K562 (cell line): ENCODE data around the gene KRT33A. TPM values are rescaled to one million over a fixed set of nuclear protein-coding genes. Genes with fewer than 3 reads are reported as not detected.

Experiments used
- ATAC-seq: fragments of 200-7000 bp; cut with Tn5 transposase; 3 replicates; pipeline ENCODE4 v1.9.1; 2020; ENCODE audit warnings: moderate library complexity
- BruUV-seq: library from RNA; stranded (reverse); fragments of 400-500 nt; replicated peaks from 2 replicates; lab custom pipeline; 2021; lab: Mats Ljungman, UMichigan
- CTCF ChIA-PET: fragments of 300-600 bp; formaldehyde crosslinking; extraction: SDS; loops from one replicate; lab custom pipeline; 2021; ENCODE audit warnings: low intra/inter-chr PET ratio; lab: Yijun Ruan, JAX
- POLR2A ChIA-PET: fragments of 300-600, 350-650 bp; sonication (Branson Sonifier 250); formaldehyde crosslinking; extraction: SDS; loops from one replicate; lab custom pipeline; 2021; ENCODE audit warnings: antibody characterized with exemption, inconsistent platforms; lab: Yijun Ruan, JAX
- DNase-seq, 4 experiments: peaks; one replicate each; pipeline versions ENCODE4 v3.0.0 to v3.0.0-alpha.2; 2011 to 2018; ENCODE audit warnings: low spot score in 3 of 4, mixed read lengths in 3 of 4; ENCODE audit errors: extremely low read depth in 1 of 4
- FAIRE-seq: peaks from 2 replicates; lab custom pipeline; 2011; peaks lifted over from hg19 to GRCh38; lab: Jason Lieb, UNC
- H2AFZ ChIP-seq: 2 replicates; pipeline ENCODE4 v1.6.0; 2011; ENCODE audit warnings: low read depth, low read length, control low read depth, inconsistent platforms
- H3K27ac ChIP-seq: fragments of 200-600 bp; 3 replicates; pipeline ENCODE4 v1.8.0; 2011; ENCODE audit warnings: low read depth, mild to moderate bottlenecking, control low read depth, inconsistent platforms, low read length, moderate library complexity, mixed read lengths; ENCODE audit errors: extremely low read depth
- H3K27me3 ChIP-seq, 2 experiments: fragments of 300-600 bp in 1 of 2; 2 replicates in 1 of 2; 3 replicates in 1 of 2; pipeline versions ENCODE4 v1.6.0 to v1.8.0; 2011; ENCODE audit warnings: inconsistent platforms in 2 of 2, low read length in 2 of 2, mild to moderate bottlenecking in 1 of 2, mixed read lengths in 1 of 2, moderate library complexity in 1 of 2; ENCODE audit not compliant: control insufficient read depth in 2 of 2, insufficient read depth in 2 of 2
- H3K36me3 ChIP-seq: fragments of 300-600 bp; 3 replicates; pipeline ENCODE4 v1.8.0; 2011; ENCODE audit warnings: mild to moderate bottlenecking, low read length, inconsistent platforms; ENCODE audit not compliant: control insufficient read depth, insufficient read depth
- H3K4me1 ChIP-seq, 2 experiments: fragments of 200-600 bp in 1 of 2; replicated peaks in 1 of 2; 2 replicates in 1 of 2; 3 replicates in 1 of 2; pipeline versions ENCODE4 v1.5.1 to v1.8.0; 2011; ENCODE audit warnings: inconsistent platforms in 2 of 2, low read length in 2 of 2, mild to moderate bottlenecking in 1 of 2, mixed read lengths in 1 of 2, moderate library complexity in 1 of 2; ENCODE audit not compliant: control insufficient read depth in 2 of 2, insufficient read depth in 2 of 2
- H3K4me2 ChIP-seq: 2 replicates; pipeline ENCODE4 v1.6.1; 2011; ENCODE audit warnings: low read length, control low read depth, inconsistent platforms, mixed read lengths; ENCODE audit not compliant: insufficient read depth
- H3K4me3 ChIP-seq: fragments of 200-600 bp; sonication (generic), shearing (Covaris generic); 2 replicates; pipeline ENCODE4 v1.5.1; 2016; ENCODE audit warnings: control low read depth, inconsistent platforms
- H3K79me2 ChIP-seq: fragments of 200-600 bp; 3 replicates; pipeline ENCODE4 v1.8.0; 2011; ENCODE audit warnings: low read length, inconsistent platforms; ENCODE audit not compliant: control insufficient read depth, insufficient read depth
- H3K9ac ChIP-seq, 2 experiments: 2 replicates each; pipeline versions ENCODE4 v1.6.0 to v1.6.1; 2011; ENCODE audit warnings: low read depth in 2 of 2, low read length in 2 of 2, control low read depth in 1 of 2, inconsistent platforms in 1 of 2, mild to moderate bottlenecking in 1 of 2, mixed read lengths in 1 of 2; ENCODE audit not compliant: insufficient read depth in 1 of 2
- H3K9me1 ChIP-seq: one replicate; pipeline ENCODE4 v1.6.0; 2011; ENCODE audit warnings: inconsistent platforms, mild to moderate bottlenecking, low read length, moderate library complexity; ENCODE audit not compliant: control insufficient read depth, insufficient read depth
- H3K9me3 ChIP-seq: replicated peaks from 2 replicates; pipeline ENCODE4 v1.5.1; 2011; ENCODE audit warnings: low read depth, low read length, inconsistent platforms; ENCODE audit not compliant: control insufficient read depth, insufficient read depth
- H4K20me1 ChIP-seq: replicated peaks from 2 replicates; pipeline ENCODE4 v1.6.1; 2011; ENCODE audit warnings: low read length, inconsistent platforms, mixed read lengths; ENCODE audit not compliant: control insufficient read depth, insufficient read depth
- CHAMP1 ChIP-seq: fragments of 450-650 bp; IDR thresholded peaks from 2 replicates; pipeline ENCODE4 v1.6.1; 2016; ENCODE audit warnings: mild to moderate bottlenecking
- ESRRB ChIP-seq: fragments of 250-450 bp; sonication (Bioruptor Pico); IDR thresholded peaks from 2 replicates; pipeline ENCODE4 v1.5.0; 2020; ENCODE audit warnings: mild to moderate bottlenecking, moderate library complexity, borderline replicate concordance
- FOS ChIP-seq: IDR thresholded peaks from 3 replicates; pipeline ENCODE4 v1.6.1; 2011; ENCODE audit not compliant: insufficient read length; ENCODE audit errors: extremely low read depth
- HDGF ChIP-seq: fragments of 450-650 bp; IDR thresholded peaks from 2 replicates; pipeline ENCODE4 v1.6.1; 2016
- HMG20B ChIP-seq: fragments of 250-450 bp; sonication (Bioruptor Pico); IDR thresholded peaks from 2 replicates; pipeline ENCODE4 v1.5.0; 2021; ENCODE audit warnings: mild to moderate bottlenecking
- KLF6 ChIP-seq: fragments of 250-450 bp; sonication (Bioruptor Pico); IDR thresholded peaks from 2 replicates; pipeline ENCODE4 v1.4.0; 2020; ENCODE audit warnings: mild to moderate bottlenecking, moderate library complexity, borderline replicate concordance
- LARP7 ChIP-seq: fragments of 450-650 bp; IDR thresholded peaks from 2 replicates; pipeline ENCODE4 v1.6.1; 2016
- RREB1 ChIP-seq: fragments of 250-450 bp; sonication (Bioruptor Pico); IDR thresholded peaks from 2 replicates; pipeline ENCODE4 v1.4.0; 2020
- SOX6 ChIP-seq: fragments of 450-650 bp; IDR thresholded peaks from 2 replicates; pipeline ENCODE4 v1.6.1; 2014; ENCODE audit warnings: mild to moderate bottlenecking
- XRCC5 ChIP-seq: fragments of 200-400 bp; formaldehyde crosslinking; IDR thresholded peaks from 2 replicates; pipeline ENCODE4 v1.6.1; 2017; ENCODE audit warnings: low read depth, mild to moderate bottlenecking, low read length
- ZNF282 ChIP-seq: sonication (generic); formaldehyde crosslinking; IDR thresholded peaks from 2 replicates; pipeline ENCODE4 v1.8.1; 2023; ENCODE audit warnings: missing genetic modification reagents
- WGBS: fragments of 100-300 bp; shearing (Covaris generic); methylation state at CpG from one replicate; pipeline ENCODE4 v1.1.6; 2016; ENCODE audit warnings: low coverage, mixed read lengths; ENCODE audit not compliant: insufficient coverage; ENCODE audit errors: missing lambda C conversion rate; 5-methylcytosine and 5-hydroxymethylcytosine counted together
- in situ Hi-C: fragments of 300-500 bp; cut with MboI; formaldehyde crosslinking; loops from 4 replicates; pipeline ENCODE4 v1.15.0; 2018; ENCODE audit warnings: inconsistent platforms, mixed read lengths
- intact Hi-C: fragments of 100-400 bp; cut with micrococcal nuclease; formaldehyde crosslinking; loops from 2 replicates; pipeline ENCODE4 v1.14.2; 2022
- polyA plus RNA-seq, 8 experiments: library from polyadenylated mRNA; depleted of rRNA in 4 of 8; stranded (reverse) in 5 of 8; unstranded in 3 of 8; fragments of >200 nt; fragmentation: Nextera tagmentation in 2 of 8; fragmentation: Illumina TruSeq in 1 of 8; extraction: Ambion mirVana in 2 of 8; extraction: Trizol in 1 of 8; gene quantifications; 2 replicates each; pipeline versions ENCODE4 v1.2.1 to v1.2.3, GENCODE V29; 2011 to 2014; ENCODE audit warnings: inconsistent platforms in 1 of 8, missing spikeins in 1 of 8
- total RNA-seq, 7 experiments: library from RNA; depleted of rRNA in 6 of 7; stranded (reverse); fragments of >200 nt in 6 of 7; fragmentation: Illumina TruSeq in 2 of 7; extraction: Trizol in 2 of 7; gene quantifications; 2 replicates each; pipeline versions ENCODE4 v1.2.1 to v1.2.3, GENCODE V29; 2011 to 2021; ENCODE audit warnings: low replicate concordance in 1 of 7

The KRT33A gene
- total and polyA plus RNA-seq, 9 of the 15 experiments (the other 6 are each of a cell fraction or from before 2014, with no cell fraction given) = not detected

DNA sequence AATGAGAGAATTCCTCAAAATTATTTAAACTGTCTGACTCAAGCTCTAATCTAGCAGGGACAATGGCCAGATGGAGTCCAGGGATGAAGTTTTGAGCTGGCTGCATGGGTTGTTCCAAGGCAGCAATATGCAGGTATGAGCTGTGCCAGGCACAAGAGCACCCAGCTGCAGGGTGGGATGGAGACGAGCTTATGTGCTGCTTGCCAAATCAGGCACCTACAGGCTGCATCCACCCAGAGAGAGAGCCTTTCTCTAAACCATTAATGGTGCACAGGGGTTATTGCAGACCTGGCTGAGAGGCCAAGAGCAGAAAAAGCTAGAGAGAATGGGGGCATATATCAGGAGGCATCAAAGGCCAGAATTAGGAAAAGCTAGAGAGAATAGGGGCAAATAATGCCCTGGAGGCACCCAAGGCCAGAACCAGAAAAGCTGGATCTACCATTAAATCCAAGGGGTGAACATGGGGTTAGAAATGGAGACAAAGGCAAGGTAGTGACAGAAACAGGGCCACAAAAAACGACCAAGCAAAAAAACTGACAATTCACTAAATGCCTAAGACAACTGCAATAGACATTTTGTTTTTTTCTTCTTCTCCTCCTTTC lies 11.0 kb downstream of the KRT33A start (continued):
- TF ChIP-seq RREB1 (CRISPR knock-in tag) (no peak), HDGF (no peak), FOS (no peak), KLF6 (no peak)

- ATAC-seq (no peak), DNase-seq (no peak), FAIRE-seq (no peak)
- CTCF ChIA-PET = no interaction called here
- H3K27ac ChIP-seq = no peak overlapping the region
- no peaks in the 10 kb centered on the region for H3K4me1 ChIP-seq
- intact Hi-C loops = no loop called here
- no peaks in the 10 kb centered on the region for H3K79me2 ChIP-seq
- H2AFZ ChIP-seq = no peak overlapping the region
- TF ChIP-seq XRCC5 (no peak), ZNF282 (CRISPR knock-in tag) (no peak), SOX6 (no peak), LARP7 (no peak), ESRRB (CRISPR knock-in tag) (no peak), CHAMP1 (no peak), HMG20B (no peak)
- H3K4me2 ChIP-seq = no peak overlapping the region
- H3K4me3 ChIP-seq = no peak overlapping the region
- in situ Hi-C loops = no loop called here
- POLR2A ChIA-PET = interaction anchor here (0.8 kb wide), 1 partner anchor 38 kb away, joined by 3 read pairs; no protein-coding TSS in a partner anchor
- H3K9ac ChIP-seq = no peak overlapping the region
- H4K20me1 ChIP-seq = no peaks in the 10 kb centered on the region
- BruUV-seq = no TSS peak
- H3K9me1 ChIP-seq = no peaks in the 10 kb centered on the region
- H3K9me3 ChIP-seq = no peaks in the 10 kb centered on the region
- no peaks in the 10 kb centered on the region for H3K36me3 ChIP-seq
- 1% methylated on average over 5 of the region's 5 CpGs for WGBS
- H3K27me3 ChIP-seq = peaks cover 0 to 3% of the 10 kb centered on the region in 2 experiments; a peak in 1 of 5 replicates
These were observed 11.6 kb downstream of the KRT33A start for GRCh38 chr17:41338961-41339485.
